ENCODE measurements around the gene CSK. TPM values are rescaled to one million over a fixed set of nuclear protein-coding genes. Genes with fewer than 3 reads are reported as not detected.
A peak's percentile ranks its signal among the peaks of the same experiment; 100 is the strongest.
"Not testable (repeated sequence)": the region's sequence is repeated elsewhere in the genome, so short reads cannot be mapped to it uniquely, and the experiment has no call there.

CSK gene
- 10 to 100 TPM; 41.5 to 43.1 TPM for total RNA-seq
- polyA plus RNA-seq (ENCODE audit: insufficient read depth, low read depth, low replicate concordance) = 45.6 TPM
- long read RNA-seq, donor 1, transcript CSK-201 (13 exons, 2,767 nt) = major isoform, 7 of 35 reads
- long read RNA-seq, donor 1, partial matches to known transcripts = 27 of 35 reads
- long read RNA-seq, donor 1, other reads (novel, unspliced or antisense) = 0 of 35 reads
- long read RNA-seq, donor 2, transcript CSK-201 (13 exons, 2,767 nt) = major isoform, 11 of 21 reads
- long read RNA-seq, donor 2, partial matches to known transcripts = 7 of 21 reads
- long read RNA-seq, donor 2, other reads (novel, unspliced or antisense) = 0 of 21 reads

- TF ChIP-seq POLR2A (IDR thresholded peaks at IDR 0.05) (no peak), CTCF (IDR thresholded peaks at IDR 0.05) (peak; percentile 44 to 94 (median 52))
- intact Hi-C loops (cut with DNase I; ENCODE audit: low total_unique reads) = loop anchor here (5.0 kb wide), 1 partner anchor 61 kb away; the partner anchor contains the start of gene ULK3
- Histone ChIP-seq H3K9me3 (no peaks in the 10 kb centered on the region), H3K27me3 (no peaks in the 10 kb centered on the region), H3K4me1 (peaks cover 49% of the 10 kb centered on the region), H3K36me3 (ENCODE audit: low read depth, missing control alignments) (no peaks in the 10 kb centered on the region), H3K4me3 (peak within 1 kb of the TSS; percentile 85 to 93), H3K27ac (peak within 1 kb of the TSS; percentile 55 to 88)
- 0 to 1% methylated on average over 16 to 57 of the region's 74 CpGs for whole genome bisulfite sequencing, 2 donors
- peak; percentile 68 for DNase-seq
These were observed at the start of gene CSK for GRCh38 chr15:74781431-74782258. Gene CSK (plus strand): TSS chr15:74782080. CDS start chr15:74798298, 16,218 bp downstream.

- WGBS, 2 donors = 84 to 85% methylated on average over 3 to 5 of the region's 5 CpGs
- Histone ChIP-seq H3K9me3 (no peaks in the 10 kb centered on the region), H3K27ac (no peak overlapping the region), H3K27me3 (no peaks in the 10 kb centered on the region), H3K4me3 (no peak overlapping the region), H3K4me1 (no peaks in the 10 kb centered on the region), H3K36me3 (ENCODE audit: low read depth, missing control alignments) (no peaks in the 10 kb centered on the region)
- DNase-seq = no peak
- intact Hi-C loops (cut with DNase I; ENCODE audit: low total_unique reads) = no loop called here
- TF ChIP-seq POLR2A (IDR thresholded peaks at IDR 0.05) = no peak
- no peak for TF ChIP-seq CTCF (IDR thresholded peaks at IDR 0.05)
These were observed 49.0 kb upstream of the CSK start for GRCh38 chr15:74732846-74733245.

GRCh38 chr15:74733269-74733668 is 48.6 kb upstream of the CSK start:
- Histone ChIP-seq H3K9me3 (no peaks in the 10 kb centered on the region), H3K36me3 (ENCODE audit: low read depth, missing control alignments) (no peaks in the 10 kb centered on the region), H3K4me3 (no peak overlapping the region), H3K27me3 (no peaks in the 10 kb centered on the region), H3K4me1 (no peaks in the 10 kb centered on the region), H3K27ac (no peak overlapping the region)
- no peak for DNase-seq
- intact Hi-C loops (cut with DNase I; ENCODE audit: low total_unique reads) = no loop called here
- 83 to 97% methylated on average over 3 of the region's 3 CpGs for WGBS, 2 donors
- TF ChIP-seq CTCF (IDR thresholded peaks at IDR 0.05) = no peak
- no peak for TF ChIP-seq POLR2A (IDR thresholded peaks at IDR 0.05)

GRCh38 chr15:74735305-74735704 is 46.6 kb upstream of the CSK start:
- 86 to 94% methylated on average over 3 of the region's 3 CpGs for WGBS, 2 donors
- TF ChIP-seq POLR2A (IDR thresholded peaks at IDR 0.05) (no peak), CTCF (IDR thresholded peaks at IDR 0.05) (no peak)
- Histone ChIP-seq H3K27ac (no peak overlapping the region), H3K4me3 (no peak overlapping the region), H3K4me1 (no peaks in the 10 kb centered on the region), H3K36me3 (ENCODE audit: low read depth, missing control alignments) (no peaks in the 10 kb centered on the region), H3K9me3 (no peaks in the 10 kb centered on the region), H3K27me3 (no peaks in the 10 kb centered on the region)
- DNase-seq = no peak
- intact Hi-C loops (cut with DNase I; ENCODE audit: low total_unique reads) = no loop called here

GRCh38 chr15:74738239-74738638 is 43.6 kb upstream of the CSK start:
- 18 to 38% methylated on average over 5 of the region's 5 CpGs for WGBS, 2 donors
- H3K27me3 ChIP-seq; intact Hi-C loops (cut with DNase I; ENCODE audit: low total_unique reads); H3K4me3 ChIP-seq; H3K27ac ChIP-seq; DNase-seq; H3K9me3 ChIP-seq; H3K4me1 ChIP-seq; H3K36me3 ChIP-seq (ENCODE audit: low read depth, missing control alignments): not testable (repeated sequence)
